CD4-positive, alpha-beta memory T cell (primary cell): ENCODE results near the gene MFN1. TPM values are rescaled to one million over a fixed set of nuclear protein-coding genes. Genes with fewer than 3 reads are reported as not detected.
A peak's percentile ranks its signal among the peaks of the same experiment; 100 is the strongest.

ENCODE experiments used
- CTCF ChIA-PET: fragments of 350-600 bp; sonication (Branson Sonifier 250); formaldehyde crosslinking; loops from one replicate; lab custom pipeline; 2021; ENCODE audit warnings: inconsistent platforms; ENCODE audit not compliant: partially characterized antibody; lab: Charles Lee
- POLR2A ChIA-PET: fragments of 350-600 bp; sonication (Branson Sonifier 250); formaldehyde crosslinking; loops from one replicate; lab custom pipeline; 2021; ENCODE audit not compliant: partially characterized antibody; lab: Charles Lee
- DNase-seq, 5 donors: peaks; one replicate each; pipeline versions ENCODE4 v3.0.0 to v3.0.0-alpha.2; 2020 to 2022; ENCODE audit warnings: mixed read lengths in 1 of 5
- H3K27ac ChIP-seq: one replicate; pipeline ENCODE4 v1.7.0; 2013; ENCODE audit warnings: low read depth, low read length
- H3K27me3 ChIP-seq: 2 replicates; pipeline ENCODE4 v1.7.0; 2013; ENCODE audit warnings: mild to moderate bottlenecking, low read length, moderate library complexity; ENCODE audit not compliant: insufficient read depth
- H3K36me3 ChIP-seq: 2 replicates; pipeline ENCODE4 v1.7.0; 2013; ENCODE audit warnings: mild to moderate bottlenecking, low read length, moderate library complexity; ENCODE audit not compliant: insufficient read depth
- H3K4me1 ChIP-seq: 2 replicates; pipeline ENCODE4 v1.7.0; 2013; ENCODE audit warnings: mild to moderate bottlenecking, low read length, moderate library complexity; ENCODE audit not compliant: insufficient read depth
- H3K4me3 ChIP-seq, 2 donors: one replicate each; pipeline ENCODE4 v1.7.0; 2013; ENCODE audit warnings: low read length in 2 of 2, mild to moderate bottlenecking in 1 of 2
- H3K9me3 ChIP-seq, 2 donors: one replicate each; pipeline ENCODE4 v1.7.0; 2013; ENCODE audit warnings: low read length in 2 of 2, control low read depth in 1 of 2; ENCODE audit not compliant: control insufficient read depth in 1 of 2
- H3K27ac Mint-ChIP-seq, 7 donors: one replicate each; pipeline ENCODE4 v1.8.0; 2020 to 2021; ENCODE audit warnings: mixed read lengths in 7 of 7, mild to moderate bottlenecking in 6 of 7, inconsistent platforms in 3 of 7, moderate library complexity in 3 of 7
- H3K27me3 Mint-ChIP-seq, 2 donors: one replicate each; pipeline ENCODE4 v1.8.0; 2020 to 2021; ENCODE audit warnings: mixed read lengths in 2 of 2
- H3K36me3 Mint-ChIP-seq, 2 donors: one replicate each; pipeline ENCODE4 v1.8.0; 2020 to 2021; ENCODE audit warnings: mixed read lengths in 2 of 2, inconsistent platforms in 1 of 2, mild to moderate bottlenecking in 1 of 2
- H3K4me1 Mint-ChIP-seq, 4 donors: one replicate each; pipeline ENCODE4 v1.8.0; 2020 to 2021; ENCODE audit warnings: mixed read lengths in 4 of 4, mild to moderate bottlenecking in 1 of 4
- H3K4me3 Mint-ChIP-seq, 8 donors: one replicate each; pipeline ENCODE4 v1.8.0; 2020 to 2021; ENCODE audit warnings: mixed read lengths in 8 of 8, mild to moderate bottlenecking in 7 of 8, moderate library complexity in 6 of 8, inconsistent platforms in 3 of 8
- H3K9me3 Mint-ChIP-seq, 8 donors: one replicate each; pipeline ENCODE4 v1.8.0; 2020 to 2021; ENCODE audit warnings: mixed read lengths in 8 of 8, mild to moderate bottlenecking in 5 of 8, inconsistent platforms in 3 of 8, moderate library complexity in 1 of 8
- intact Hi-C: fragments of 100-400 bp; cut with micrococcal nuclease; formaldehyde crosslinking; loops from one replicate; pipeline ENCODE4 v1.15.1; 2023
- polyA plus RNA-seq, 2 donors: library from polyadenylated mRNA; unstranded; fragments of 300-500 nt; fragmentation: Illumina TruSeq; gene quantifications; one replicate each; pipeline ENCODE4 v1.2.3, GENCODE V29; 2021
- total RNA-seq, 2 experiments: library from RNA; stranded (reverse); gene quantifications; one replicate each; pipeline ENCODE4 v1.2.3, GENCODE V29; 2021

Gene MFN1
- total and polyA plus RNA-seq, 4 experiments from 2014 or later: 8.3 to 58.3 (median 32.6) TPM

DNA sequence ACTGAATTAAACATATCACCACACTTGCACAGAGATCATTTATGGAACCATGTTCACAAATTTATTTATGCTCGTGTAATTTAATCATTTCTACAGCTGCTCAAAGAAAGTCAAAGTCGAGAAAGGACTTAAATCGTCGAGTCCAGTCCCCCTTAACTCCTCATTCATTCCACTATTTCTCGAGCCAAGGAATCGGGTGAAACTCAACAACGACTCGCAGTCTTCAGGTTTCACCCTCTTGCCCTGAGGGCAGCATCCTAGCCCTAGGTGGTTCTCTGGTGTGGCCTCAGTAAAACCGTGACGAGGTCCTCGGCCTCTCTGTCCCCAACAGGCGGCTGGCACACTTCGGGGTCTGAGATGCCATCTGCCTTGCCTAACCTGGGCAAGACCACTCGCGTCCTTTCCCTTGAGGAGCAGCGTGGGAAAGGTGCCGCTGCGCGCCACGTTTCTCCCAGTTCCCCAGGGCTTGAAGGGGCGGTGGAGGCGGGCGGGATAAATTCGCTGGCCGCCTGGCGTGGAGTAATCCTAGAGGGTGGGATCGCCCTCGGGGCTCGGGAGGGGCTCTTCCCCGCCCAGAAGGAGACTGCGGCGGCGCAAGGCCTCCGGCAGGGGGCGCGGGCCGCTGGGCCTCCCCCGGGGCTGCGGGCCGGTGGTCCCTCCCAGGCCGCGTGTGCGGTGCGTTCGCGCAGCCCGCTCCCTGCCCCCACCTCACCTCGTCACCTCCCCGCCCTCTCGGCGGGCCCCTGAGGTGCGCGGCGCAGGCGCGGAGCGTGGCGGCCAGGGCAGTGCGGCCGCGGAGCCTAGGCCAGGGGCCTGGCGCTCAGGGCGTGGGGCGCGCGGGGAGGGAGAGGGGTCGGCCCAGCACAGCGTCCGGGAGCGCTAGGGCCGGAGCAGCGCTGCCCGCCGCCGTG, 25.0 kb upstream of the MFN1 start, which contains the start of gene ZNF639:
Gene ZNF639, plus strand, starts transcription at position 746 of the 911 bp plus-strand sequence. CDS start 5,263 bp downstream, outside the sequence.
- Mint-ChIP-seq H3K4me3 (peak within 1 kb of the TSS; percentile 90 to 96 (median 92)), H3K27me3 (no peaks in the 10 kb centered on the region), H3K9me3 (peaks cover 0 to 1% (median 0%) of the 10 kb centered on the region in 8 donors), H3K4me1 (peaks cover 25 to 39% (median 31%) of the 10 kb centered on the region in 4 donors), H3K36me3 (peaks cover 0 to 18% of the 10 kb centered on the region in 2 donors), H3K27ac (peak within 1 kb of the TSS; percentile 87 to 97 (median 97))
- intact Hi-C loops: loop anchor here (1.0 to 5.0 kb wide), 5 partner anchors 25 to 1280 kb away; partner anchors contain the start of genes MFN1, PIK3CA and TTC14
- H3K27ac ChIP-seq: peak within 1 kb of the TSS; percentile 98
- no peaks in the 10 kb centered on the region for H3K36me3 ChIP-seq
- peak; percentile 83 to 88 (median 87) for DNase-seq
- CTCF ChIA-PET: interaction anchor here (0.8 to 9.3 kb wide), 19 partner anchors 10 to 886 kb away, joined by 3 to 80 read pairs (median 5); partner anchors contain the start of genes ACTL6A, PIK3CA and ZMAT3
- peaks cover 32% of the 10 kb centered on the region for H3K4me1 ChIP-seq
- POLR2A ChIA-PET: interaction anchor here (1.0 to 2.7 kb wide), 12 partner anchors 23 to 307 kb away, joined by 3 to 45 read pairs (median 7); partner anchors contain the start of genes ACTL6A, MFN1, PIK3CA and ZMAT3
- H3K9me3 ChIP-seq: no peaks in the 10 kb centered on the region
- peak within 1 kb of the TSS; percentile 70 to 83 for H3K4me3 ChIP-seq
- no peaks in the 10 kb centered on the region for H3K27me3 ChIP-seq

DNA sequence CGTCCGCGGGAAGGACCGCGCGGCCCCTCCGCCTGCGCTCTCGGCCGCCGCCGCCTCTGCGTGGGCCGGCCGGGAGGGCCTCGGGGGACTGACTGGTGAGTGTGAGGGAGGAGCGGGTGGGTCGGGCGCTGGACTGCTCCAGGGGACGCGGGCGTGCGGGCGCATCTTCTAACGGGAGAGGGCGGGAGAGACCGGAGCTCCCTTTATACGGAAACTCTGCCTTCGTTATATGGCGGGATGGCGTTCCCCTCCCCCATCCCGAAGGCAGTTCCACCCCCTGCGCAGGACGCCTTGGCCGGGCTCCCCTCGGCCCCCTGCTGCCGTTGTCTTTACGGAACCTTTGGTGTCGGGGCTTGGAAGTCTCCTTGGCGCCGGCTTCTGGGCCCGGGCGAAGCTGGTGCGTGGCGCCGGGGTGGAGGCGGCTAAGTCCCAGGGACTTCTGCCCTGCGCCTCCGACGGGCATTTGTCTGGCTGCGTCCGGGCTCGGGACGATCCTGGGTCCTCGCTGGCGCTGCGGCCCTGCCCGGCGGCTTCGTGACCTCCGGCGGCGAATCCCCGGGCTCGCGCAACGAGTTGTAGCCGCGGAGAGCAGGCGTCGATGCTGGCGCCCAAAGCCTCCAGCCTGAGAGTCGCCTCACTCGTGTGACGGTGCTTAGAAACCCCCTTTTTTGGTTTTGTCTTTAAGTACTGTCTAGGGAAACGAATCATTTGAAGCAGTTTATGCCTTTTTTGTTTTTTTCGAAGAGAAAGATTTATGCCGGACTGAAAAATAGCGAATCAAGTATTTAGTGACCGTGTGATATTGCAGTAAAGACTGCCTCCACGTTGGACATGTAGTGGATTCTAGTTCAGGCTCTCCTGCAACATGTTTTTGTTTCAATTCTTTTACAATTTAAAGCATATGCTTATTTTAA, 24.1 kb upstream of the MFN1 start:
- intact Hi-C loops: loop anchor here (1.0 to 5.0 kb wide), 4 partner anchors 24 to 1279 kb away; partner anchors contain the start of genes MFN1, PIK3CA and TTC14
- H3K4me1 Mint-ChIP-seq: peaks cover 26 to 39% (median 31%) of the 10 kb centered on the region in 4 donors
- Histone ChIP-seq H3K36me3 (peaks cover 4% of the 10 kb centered on the region), H3K27me3 (no peaks in the 10 kb centered on the region), H3K4me3 (peak overlapping the region; percentile 45 to 83), H3K27ac (peak overlapping the region; percentile 98), H3K4me1 (peaks cover 32% of the 10 kb centered on the region), H3K9me3 (no peaks in the 10 kb centered on the region)
- H3K4me3 Mint-ChIP-seq: peak overlapping the region; percentile 90 to 96 (median 92)
- ChIA-PET POLR2A (interaction anchor here (1.0 to 2.7 kb wide), 14 partner anchors 23 to 308 kb away, joined by 3 to 45 read pairs (median 4); partner anchors contain the start of genes ACTL6A, MFN1, MRPL47 and NDUFB5), CTCF (interaction anchor here (0.8 to 2.8 kb wide), 7 partner anchors 11 to 308 kb away, joined by 3 to 12 read pairs (median 5); partner anchors contain the start of genes MFN1 and PIK3CA)
- no peaks in the 10 kb centered on the region for H3K27me3 Mint-ChIP-seq
- peak overlapping the region; percentile 87 to 97 (median 97) for H3K27ac Mint-ChIP-seq
- peak; percentile 60 to 75 (median 65) for DNase-seq
- H3K9me3 Mint-ChIP-seq: peaks cover 0 to 1% (median 0%) of the 10 kb centered on the region in 8 donors
- peaks cover 0 to 22% of the 10 kb centered on the region in 2 donors for H3K36me3 Mint-ChIP-seq

DNA sequence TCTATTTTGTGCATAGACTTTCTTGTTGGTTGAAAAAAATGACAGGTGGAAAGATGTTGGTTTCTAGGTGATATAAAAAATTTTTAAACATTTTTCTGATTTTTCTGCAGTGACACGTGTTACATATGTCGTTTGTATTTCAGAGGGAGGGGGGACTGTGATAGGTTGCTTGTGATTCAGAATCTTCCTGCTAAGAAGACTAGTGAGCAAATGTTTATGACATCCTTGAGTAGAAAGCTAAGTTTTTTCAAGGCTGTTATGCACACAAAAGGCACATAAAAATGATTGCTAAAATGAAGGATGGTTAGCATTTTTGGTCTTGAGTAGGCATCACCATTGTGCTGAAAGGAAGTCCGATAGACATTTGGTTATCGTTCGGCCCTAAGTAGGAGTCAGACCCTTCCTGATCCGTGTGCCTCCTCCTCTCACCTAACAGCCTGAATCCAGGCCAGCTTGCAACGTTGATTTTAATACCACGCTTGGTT, 23.2 kb upstream of the MFN1 start:
- peaks cover 12% of the 10 kb centered on the region for H3K36me3 ChIP-seq
- peak overlapping the region; percentile 90 to 96 (median 92) for H3K4me3 Mint-ChIP-seq
- peak overlapping the region; percentile 98 for H3K27ac ChIP-seq
- H3K27me3 ChIP-seq: no peaks in the 10 kb centered on the region
- intact Hi-C loops: loop anchor here (5.0 kb wide), 2 partner anchors 127 to 1278 kb away; partner anchors contain the start of gene TTC14
- H3K4me1 Mint-ChIP-seq: peaks cover 27 to 39% (median 31%) of the 10 kb centered on the region in 4 donors
- H3K9me3 ChIP-seq: no peaks in the 10 kb centered on the region
- peak; percentile 29 to 56 (median 37) for DNase-seq
- CTCF ChIA-PET: interaction anchor here (1.1 to 2.8 kb wide), 7 partner anchors 9 to 309 kb away, joined by 4 to 12 read pairs (median 9); partner anchors contain the start of genes MFN1 and PIK3CA
- peaks cover 4 to 28% of the 10 kb centered on the region in 2 donors for H3K36me3 Mint-ChIP-seq
- peaks cover 32% of the 10 kb centered on the region for H3K4me1 ChIP-seq
- POLR2A ChIA-PET: interaction anchor here (0.8 to 2.7 kb wide), 12 partner anchors 22 to 308 kb away, joined by 3 to 45 read pairs (median 4); partner anchors contain the start of genes ACTL6A, MFN1, MRPL47 and NDUFB5
- H3K4me3 ChIP-seq: peak overlapping the region; percentile 45 to 83
- no peaks in the 10 kb centered on the region for H3K27me3 Mint-ChIP-seq
- H3K27ac Mint-ChIP-seq: peak overlapping the region; percentile 87 to 97 (median 97)
- peaks cover 0 to 1% (median 0%) of the 10 kb centered on the region in 8 donors for H3K9me3 Mint-ChIP-seq

DNA sequence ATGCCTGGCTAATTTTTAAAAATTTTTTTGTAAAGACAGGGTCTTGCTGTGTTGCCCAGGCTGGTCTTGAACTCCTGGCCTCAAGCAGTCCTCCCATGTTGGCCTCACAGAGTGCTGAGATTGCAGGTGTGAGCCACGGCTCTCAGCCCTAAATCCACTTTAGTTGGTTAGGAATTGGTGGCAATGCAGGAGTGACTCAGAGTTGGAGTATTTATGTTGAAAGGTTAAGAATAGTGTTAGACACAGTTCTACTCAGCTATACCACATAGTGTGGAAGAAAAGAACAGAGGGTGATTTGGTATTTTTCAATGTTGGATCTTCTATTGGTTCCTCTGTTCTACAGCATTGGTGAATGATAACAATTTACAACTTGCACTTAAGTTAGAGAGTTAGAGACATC, 17.1 kb upstream of the MFN1 start:
- Mint-ChIP-seq H3K4me1 (peaks cover under 1 to 3% (median 2%) of the 10 kb centered on the region in 4 donors), H3K27ac (no peak overlapping the region), H3K27me3 (no peaks in the 10 kb centered on the region), H3K9me3 (no peaks in the 10 kb centered on the region), H3K4me3 (no peak overlapping the region), H3K36me3 (peaks cover 35 to 55% of the 10 kb centered on the region in 2 donors)
- DNase-seq: no peak
- Histone ChIP-seq H3K27ac (no peak overlapping the region), H3K36me3 (peaks cover 53% of the 10 kb centered on the region), H3K27me3 (no peaks in the 10 kb centered on the region), H3K4me1 (peaks cover 3% of the 10 kb centered on the region), H3K9me3 (no peaks in the 10 kb centered on the region), H3K4me3 (no peak overlapping the region)
- ChIA-PET CTCF (interaction anchor here (0.6 kb wide), 1 partner anchor 17 kb away, joined by 3 read pairs; no protein-coding TSS in a partner anchor), POLR2A (interaction anchor here (1.4 kb wide), 1 partner anchor 17 kb away, joined by 3 read pairs; the partner anchor contains the start of gene MFN1)
- intact Hi-C loops: no loop called here

DNA sequence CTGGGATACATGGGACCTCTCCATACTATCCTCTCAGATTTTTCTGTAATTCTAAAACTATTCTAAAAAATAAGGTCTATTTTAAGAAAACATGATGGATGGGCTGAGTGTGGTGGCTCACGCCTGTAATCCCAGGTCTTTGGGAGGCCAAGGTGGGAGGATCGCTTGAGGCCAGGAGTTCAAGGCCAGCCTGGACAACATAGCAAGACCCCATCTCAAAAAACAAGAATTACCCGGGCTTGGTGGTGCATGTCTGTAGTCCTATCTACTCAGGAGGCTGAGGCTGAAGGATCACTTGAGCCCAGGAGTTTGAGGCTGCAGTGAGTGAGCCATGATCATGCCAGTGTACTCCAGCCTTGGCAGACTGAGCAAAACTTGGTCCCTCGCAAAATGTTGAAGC, 15.3 kb upstream of the MFN1 start:
- H3K4me1 Mint-ChIP-seq: peaks cover 0 to 3% (median 1%) of the 10 kb centered on the region in 4 donors
- H3K27me3 ChIP-seq: no peaks in the 10 kb centered on the region
- H3K36me3 ChIP-seq: peaks cover 53% of the 10 kb centered on the region
- H3K27me3 Mint-ChIP-seq: no peaks in the 10 kb centered on the region
- no peaks in the 10 kb centered on the region for H3K9me3 Mint-ChIP-seq
- H3K4me3 Mint-ChIP-seq: no peak overlapping the region
- H3K4me1 ChIP-seq: no peaks in the 10 kb centered on the region
- no peaks in the 10 kb centered on the region for H3K9me3 ChIP-seq
- POLR2A ChIA-PET: no interaction called here
- CTCF ChIA-PET: no interaction called here
- DNase-seq: no peak
- no peak overlapping the region for H3K27ac ChIP-seq
- peaks cover 40 to 62% of the 10 kb centered on the region in 2 donors for H3K36me3 Mint-ChIP-seq
- H3K4me3 ChIP-seq: no peak overlapping the region
- intact Hi-C loops: no loop called here
- no peak overlapping the region for H3K27ac Mint-ChIP-seq

DNA sequence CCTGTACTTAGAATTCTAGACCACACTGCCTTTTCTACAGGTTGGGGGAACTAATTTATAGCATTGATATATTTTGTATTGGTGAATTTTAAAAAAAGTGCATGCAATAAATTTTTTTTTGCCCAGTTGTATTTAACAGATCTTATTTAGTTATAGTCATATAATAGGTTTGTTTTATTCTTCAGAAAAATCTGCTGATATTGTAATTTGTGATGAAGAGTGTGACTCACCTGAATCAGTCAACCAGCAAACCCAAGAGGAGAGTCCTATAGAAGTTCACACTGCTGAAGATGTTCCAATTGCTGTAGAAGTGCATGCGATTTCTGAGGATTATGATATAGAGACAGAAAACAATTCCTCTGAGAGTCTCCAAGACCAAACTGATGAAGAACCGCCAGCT, 14.4 kb upstream of the MFN1 start:
- no peak overlapping the region for H3K27ac ChIP-seq
- H3K27me3 ChIP-seq: no peaks in the 10 kb centered on the region
- CTCF ChIA-PET: no interaction called here
- no peaks in the 10 kb centered on the region for H3K9me3 Mint-ChIP-seq
- intact Hi-C loops: no loop called here
- peak overlapping the region in 1 of 7 donors; percentile 60 for H3K27ac Mint-ChIP-seq
- H3K9me3 ChIP-seq: no peaks in the 10 kb centered on the region
- peaks cover 43 to 60% of the 10 kb centered on the region in 2 donors for H3K36me3 Mint-ChIP-seq
- DNase-seq: no peak
- H3K36me3 ChIP-seq: peaks cover 52% of the 10 kb centered on the region
- no peaks in the 10 kb centered on the region for H3K27me3 Mint-ChIP-seq
- H3K4me1 ChIP-seq: no peaks in the 10 kb centered on the region
- H3K4me1 Mint-ChIP-seq: peaks cover 0 to 1% (median under 1%) of the 10 kb centered on the region in 4 donors
- POLR2A ChIA-PET: no interaction called here
- H3K4me3 Mint-ChIP-seq: no peak overlapping the region
- H3K4me3 ChIP-seq: no peak overlapping the region
